ENCODE data around the gene ZFP1. TPM values are rescaled to one million over a fixed set of nuclear protein-coding genes. Genes with fewer than 3 reads are reported as not detected.
A peak's percentile ranks its signal among the peaks of the same experiment; 100 is the strongest.

Gene ZFP1
- total RNA-seq, 4 donors from 2014 or later: 3.1 to 9.1 (median 5.7) TPM

DNA sequence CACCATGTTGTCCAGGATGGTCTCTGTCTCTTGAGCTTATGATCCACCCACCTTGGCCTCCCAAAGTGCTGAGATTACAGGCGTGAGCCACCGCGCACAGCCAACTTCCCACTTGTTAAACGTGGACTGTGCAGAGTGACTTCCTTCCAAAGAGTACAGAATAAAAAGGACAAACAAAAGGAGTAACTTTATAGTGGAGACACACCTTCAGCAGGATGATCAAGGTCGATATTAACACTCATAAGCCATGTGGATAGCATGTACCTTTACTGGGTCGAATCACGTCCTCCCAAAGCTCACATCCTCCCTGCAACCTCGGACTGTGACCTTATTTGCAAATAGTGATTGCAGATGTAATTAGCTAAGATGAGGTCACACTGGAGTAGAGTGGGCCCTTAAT lies 10.1 kb upstream of the ZFP1 start:
- Histone ChIP-seq H3K4me1 (no peaks in the 10 kb centered on the region), H3K36me3 (no peaks in the 10 kb centered on the region), H3K4me3 (no peak overlapping the region), H3K27me3 (no peaks in the 10 kb centered on the region), H3K27ac (no peak overlapping the region), H3K9me3 (no peaks in the 10 kb centered on the region)
- intact Hi-C loops (cut with DNase I): no loop called here
- DNase-seq: no peak
- TF ChIP-seq POLR2A (IDR thresholded peaks at IDR 0.05): no peak
- TF ChIP-seq, protein P1, sequence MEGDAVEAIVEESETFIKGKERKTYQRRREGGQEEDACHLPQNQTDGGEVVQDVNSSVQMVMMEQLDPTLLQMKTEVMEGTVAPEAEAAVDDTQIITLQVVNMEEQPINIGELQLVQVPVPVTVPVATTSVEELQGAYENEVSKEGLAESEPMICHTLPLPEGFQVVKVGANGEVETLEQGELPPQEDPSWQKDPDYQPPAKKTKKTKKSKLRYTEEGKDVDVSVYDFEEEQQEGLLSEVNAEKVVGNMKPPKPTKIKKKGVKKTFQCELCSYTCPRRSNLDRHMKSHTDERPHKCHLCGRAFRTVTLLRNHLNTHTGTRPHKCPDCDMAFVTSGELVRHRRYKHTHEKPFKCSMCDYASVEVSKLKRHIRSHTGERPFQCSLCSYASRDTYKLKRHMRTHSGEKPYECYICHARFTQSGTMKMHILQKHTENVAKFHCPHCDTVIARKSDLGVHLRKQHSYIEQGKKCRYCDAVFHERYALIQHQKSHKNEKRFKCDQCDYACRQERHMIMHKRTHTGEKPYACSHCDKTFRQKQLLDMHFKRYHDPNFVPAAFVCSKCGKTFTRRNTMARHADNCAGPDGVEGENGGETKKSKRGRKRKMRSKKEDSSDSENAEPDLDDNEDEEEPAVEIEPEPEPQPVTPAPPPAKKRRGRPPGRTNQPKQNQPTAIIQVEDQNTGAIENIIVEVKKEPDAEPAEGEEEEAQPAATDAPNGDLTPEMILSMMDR (IDR thresholded peaks at IDR 0.05): no peak
- 65 to 74% methylated on average over 6 to 8 of the region's 8 CpGs for WGBS, 2 donors

GRCh38 chr16:75138636-75139035 lies 9.7 kb upstream of the ZFP1 start:
- 60 to 67% methylated on average over 8 to 9 of the region's 9 CpGs for WGBS, 2 donors
- intact Hi-C loops (cut with DNase I): no loop called here
- no peaks in the 10 kb centered on the region for H3K27me3 ChIP-seq
- TF ChIP-seq, protein P1 (IDR thresholded peaks at IDR 0.05): no peak
- TF ChIP-seq POLR2A (IDR thresholded peaks at IDR 0.05): no peak
- H3K9me3 ChIP-seq: no peaks in the 10 kb centered on the region
- DNase-seq: no peak
- no peak overlapping the region for H3K27ac ChIP-seq
- no peaks in the 10 kb centered on the region for H3K36me3 ChIP-seq
- no peak overlapping the region for H3K4me3 ChIP-seq
- H3K4me1 ChIP-seq: no peaks in the 10 kb centered on the region

GRCh38 chr16:75139498-75139897 lies 8.8 kb upstream of the ZFP1 start:
- 94% methylated on average over 5 of the region's 5 CpGs for WGBS, 2 donors
- intact Hi-C loops (cut with DNase I): no loop called here
- DNase-seq: no peak
- Histone ChIP-seq H3K9me3 (no peaks in the 10 kb centered on the region), H3K4me1 (no peaks in the 10 kb centered on the region), H3K4me3 (no peak overlapping the region), H3K36me3 (no peaks in the 10 kb centered on the region), H3K27ac (no peak overlapping the region), H3K27me3 (no peaks in the 10 kb centered on the region)
- TF ChIP-seq POLR2A (IDR thresholded peaks at IDR 0.05): no peak
- TF ChIP-seq, protein P1 (IDR thresholded peaks at IDR 0.05): no peak

DNA sequence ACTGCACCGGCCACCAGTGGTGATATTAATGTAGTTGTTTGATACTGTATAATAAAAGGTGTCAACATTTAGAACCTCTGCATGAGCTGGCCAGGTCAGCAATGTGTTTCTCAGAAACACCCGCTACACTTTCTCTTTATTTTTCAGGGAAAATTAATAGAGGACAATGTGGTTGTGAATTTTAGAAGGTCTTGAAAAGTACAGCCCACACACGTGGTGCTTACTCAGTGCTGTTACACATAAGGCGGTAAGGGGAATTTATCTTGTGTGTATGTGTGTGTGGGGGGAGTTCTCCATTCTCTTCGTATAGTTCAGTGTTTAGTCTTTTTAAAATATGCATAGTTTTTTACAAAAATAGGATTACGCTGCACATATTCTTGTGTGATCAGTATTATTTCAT lies 4.4 kb upstream of the ZFP1 start:
- intact Hi-C loops (cut with DNase I): no loop called here
- DNase-seq: no peak
- Histone ChIP-seq H3K27ac (no peak overlapping the region), H3K27me3 (no peaks in the 10 kb centered on the region), H3K4me3 (no peak overlapping the region), H3K4me1 (peaks cover 0 to 1% (median 0%) of the 10 kb centered on the region in 3 donors), H3K9me3 (peaks cover 0 to 7% (median 0%) of the 10 kb centered on the region in 3 donors), H3K36me3 (no peaks in the 10 kb centered on the region)
- 66 to 68% methylated on average over 6 of the region's 6 CpGs for WGBS, 2 donors
- TF ChIP-seq POLR2A (IDR thresholded peaks at IDR 0.05): no peak
- TF ChIP-seq, protein P1 (IDR thresholded peaks at IDR 0.05): no peak

DNA sequence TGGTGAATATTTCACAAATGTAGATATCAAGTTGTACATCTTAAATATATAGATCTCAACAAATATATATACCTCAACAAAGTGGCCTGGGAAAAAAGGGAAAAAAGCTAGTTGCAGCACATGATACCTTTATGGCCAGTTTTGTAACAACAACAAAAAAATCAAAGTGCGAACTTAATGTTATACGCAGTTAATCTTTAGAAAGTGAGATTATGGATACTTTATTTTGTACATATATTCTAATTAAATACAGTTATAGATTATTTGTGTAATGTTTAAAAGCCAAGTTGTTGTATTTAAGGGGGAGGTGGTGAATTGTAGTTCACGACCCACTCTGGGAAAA lies 385 bp upstream of the ZFP1 start:
- H3K9me3 ChIP-seq: peaks cover 0 to 21% (median 0%) of the 10 kb centered on the region in 3 donors
- H3K4me1 ChIP-seq: peaks cover 0 to 12% (median 4%) of the 10 kb centered on the region in 3 donors
- WGBS, 2 donors: 39 to 48% methylated on average over 3 of the region's 3 CpGs
- peak overlapping the region in 3 of 4 donors; percentile 83 to 96 (median 90) for H3K4me3 ChIP-seq
- TF ChIP-seq, protein P1 (IDR thresholded peaks at IDR 0.05): no peak
- no peak for TF ChIP-seq POLR2A (IDR thresholded peaks at IDR 0.05)
- DNase-seq: no peak
- H3K27me3 ChIP-seq: no peaks in the 10 kb centered on the region
- H3K36me3 ChIP-seq: peaks cover 0 to 13% (median 0%) of the 10 kb centered on the region in 3 donors
- peak overlapping the region; percentile 95 to 98 (median 98) for H3K27ac ChIP-seq
- intact Hi-C loops (cut with DNase I): no loop called here

Measured in esophagus squamous epithelium (tissue), 5 donors.